BLaER1 (cell line): Measurements from ENCODE around the gene OSER1.

Experiments
- H3K27ac ChIP-seq: shearing (Covaris generic); formaldehyde crosslinking; 2 replicates; pipeline ENCODE4 v1.8.1; 2022
- H3K27me3 ChIP-seq: shearing (Covaris generic); formaldehyde crosslinking; 2 replicates; pipeline ENCODE4 v1.8.1; 2022
- H3K36me3 ChIP-seq: shearing (Covaris generic); formaldehyde crosslinking; 2 replicates; pipeline ENCODE4 v1.8.1; 2022
- H3K4me1 ChIP-seq: shearing (Covaris generic); formaldehyde crosslinking; 2 replicates; pipeline ENCODE4 v1.8.1; 2022
- H3K4me2 ChIP-seq: shearing (Covaris generic); formaldehyde crosslinking; 2 replicates; pipeline ENCODE4 v1.8.1; 2022
- H3K4me3 ChIP-seq: shearing (Covaris generic); formaldehyde crosslinking; 2 replicates; pipeline ENCODE4 v1.8.1; 2022
- H3K9ac ChIP-seq: shearing (Covaris generic); formaldehyde crosslinking; 2 replicates; pipeline ENCODE4 v1.8.1; 2022
- H3K9me3 ChIP-seq: shearing (Covaris generic); formaldehyde crosslinking; 2 replicates; pipeline ENCODE4 v1.8.1; 2022
- H4K20me1 ChIP-seq: shearing (Covaris generic); formaldehyde crosslinking; 2 replicates; pipeline ENCODE4 v1.8.1; 2022
- Cebpa-rat ChIP-seq: shearing (Covaris generic); IDR thresholded peaks from 2 replicates; pipeline ENCODE4 v1.8.1; 2022

Gene OSER1

DNA sequence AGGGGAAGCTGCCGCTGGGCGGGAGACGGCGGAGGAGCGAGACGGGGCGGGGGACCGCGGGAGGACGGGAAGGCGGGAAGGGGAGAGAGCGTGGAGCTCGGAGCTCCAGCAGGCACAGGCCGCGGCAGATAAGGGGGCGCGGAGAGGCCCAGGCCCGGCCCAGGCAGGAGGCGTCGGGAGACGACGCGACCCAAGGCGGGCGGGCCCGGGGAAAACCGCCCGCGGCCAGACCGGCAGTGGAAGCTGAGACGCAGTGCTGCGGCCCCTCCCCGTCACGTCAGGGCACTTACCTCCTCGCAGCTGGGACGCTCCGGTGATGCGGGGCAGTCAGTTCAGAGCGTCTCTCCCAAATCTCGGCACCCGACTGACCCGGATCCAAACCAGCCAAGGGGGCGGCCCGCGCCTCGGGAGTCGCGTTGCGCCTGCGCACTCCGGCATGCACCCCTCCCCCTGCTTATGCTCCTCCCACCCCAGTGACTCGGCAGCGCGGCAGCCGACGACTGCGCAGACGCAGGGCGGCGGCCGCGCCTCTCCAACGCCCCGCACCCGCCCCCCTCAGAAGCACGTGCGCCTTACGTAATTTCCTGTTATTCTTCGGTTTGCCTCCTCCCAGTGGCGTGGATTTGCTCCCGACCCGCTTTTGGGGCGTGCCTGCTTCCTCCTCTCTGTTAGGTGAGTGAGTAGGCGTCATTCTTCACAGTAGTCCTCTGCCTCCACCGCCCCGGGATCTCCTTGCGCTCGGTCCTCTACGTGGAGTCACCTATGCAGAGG, at the start of gene OSER1:
TSS of gene OSER1 (minus strand) at position 366 of the 771 bp plus-strand sequence. CDS start 3,814 bp downstream, outside the sequence.
- Histone ChIP-seq H3K4me3 (peak within 1 kb of the TSS; percentile 95), H3K27me3 (no peaks in the 10 kb centered on the region), H3K9me3 (no peaks in the 10 kb centered on the region), H3K36me3 (peaks cover 10% of the 10 kb centered on the region), H3K4me1 (peaks cover 50% of the 10 kb centered on the region), H3K4me2 (peak within 1 kb of the TSS; percentile 95), H4K20me1 (peaks cover 49% of the 10 kb centered on the region), H3K27ac (peak within 1 kb of the TSS; percentile 93), H3K9ac (peak within 1 kb of the TSS; percentile 96)
- TF ChIP-seq Cebpa-rat: peak; percentile 78

DNA sequence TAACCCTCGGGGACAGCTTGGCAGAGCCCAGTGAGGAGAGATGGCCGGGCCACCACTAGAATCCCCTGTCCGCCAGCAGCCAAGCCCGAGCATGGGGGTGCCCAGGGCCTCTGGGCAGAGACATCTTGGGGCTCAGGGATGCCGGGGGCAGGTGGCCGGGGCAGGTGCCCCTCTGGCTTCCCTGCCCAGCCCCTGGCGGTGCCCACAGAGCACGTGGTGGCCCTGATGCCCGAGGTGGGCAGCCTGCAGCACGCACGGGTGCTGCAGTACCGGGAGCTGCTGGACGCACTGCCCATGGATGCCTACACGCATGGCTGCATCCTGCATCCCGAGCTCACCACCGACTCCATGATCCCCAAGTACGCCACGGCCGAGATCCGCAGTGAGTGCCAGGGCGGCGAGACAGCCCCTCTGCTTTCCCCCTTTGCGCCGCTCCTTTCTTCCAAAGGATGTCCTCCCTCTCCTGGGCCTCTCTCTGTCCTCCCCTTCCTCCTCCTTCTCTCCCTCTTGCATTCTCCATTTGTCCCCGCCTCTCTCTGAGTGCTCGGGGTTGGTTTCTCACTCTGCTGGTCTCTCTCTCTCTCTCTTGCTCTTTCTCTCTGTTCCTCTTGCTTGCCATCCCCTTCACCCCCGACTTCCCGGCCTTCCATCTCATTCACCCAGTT, 47.8 kb upstream of the OSER1 start:
- H3K27me3 ChIP-seq: no peaks in the 10 kb centered on the region
- peaks cover 42% of the 10 kb centered on the region for H4K20me1 ChIP-seq
- no peaks in the 10 kb centered on the region for H3K36me3 ChIP-seq
- H3K9me3 ChIP-seq: no peaks in the 10 kb centered on the region
- H3K27ac ChIP-seq: no peak overlapping the region
- H3K4me2 ChIP-seq: no peak overlapping the region
- H3K9ac ChIP-seq: no peak overlapping the region
- no peak overlapping the region for H3K4me3 ChIP-seq
- no peak for TF ChIP-seq Cebpa-rat
- no peaks in the 10 kb centered on the region for H3K4me1 ChIP-seq

DNA sequence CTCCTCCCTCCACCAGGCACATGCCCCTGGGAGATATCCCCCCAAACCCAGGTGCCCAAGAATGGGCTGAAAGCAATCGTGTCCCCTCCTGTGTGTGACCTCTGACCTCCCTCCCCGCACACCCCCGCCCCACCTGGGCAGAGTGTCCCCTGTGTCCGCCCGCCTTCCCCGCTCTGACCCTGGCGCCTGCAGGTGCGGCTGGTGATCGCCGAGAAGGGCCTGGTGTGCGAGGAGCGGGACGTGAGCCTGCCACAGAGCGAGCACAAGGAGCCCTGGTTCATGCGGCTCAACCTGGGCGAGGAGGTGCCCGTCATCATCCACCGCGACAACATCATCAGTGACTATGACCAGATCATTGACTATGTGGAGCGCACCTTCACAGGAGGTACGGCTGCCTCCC, 46.4 kb upstream of the OSER1 start:
- Histone ChIP-seq H3K4me1 (no peaks in the 10 kb centered on the region), H3K4me3 (no peak overlapping the region), H4K20me1 (peaks cover 38% of the 10 kb centered on the region), H3K36me3 (no peaks in the 10 kb centered on the region), H3K27ac (no peak overlapping the region), H3K9ac (no peak overlapping the region), H3K4me2 (no peak overlapping the region), H3K27me3 (no peaks in the 10 kb centered on the region), H3K9me3 (no peaks in the 10 kb centered on the region)
- no peak for TF ChIP-seq Cebpa-rat

DNA sequence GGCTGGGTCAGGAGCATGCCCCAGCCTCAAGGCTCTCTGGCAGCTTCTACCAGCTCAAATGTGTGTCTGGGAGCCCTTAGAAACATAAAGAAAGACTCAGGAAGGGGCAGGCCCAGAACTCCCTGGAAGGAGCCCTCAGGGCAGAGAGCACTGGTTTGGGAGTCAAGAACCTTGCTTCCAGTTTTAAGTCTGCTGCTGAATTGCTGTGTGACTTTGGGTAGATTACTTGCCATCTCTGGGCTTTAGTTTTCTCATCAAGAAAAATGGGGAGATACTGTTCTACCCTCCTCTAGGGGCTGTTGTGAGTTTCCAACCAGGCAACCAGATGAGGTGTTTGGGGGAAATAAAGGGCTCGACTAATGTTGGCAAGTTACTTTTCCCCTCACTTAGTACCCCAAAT, 45.4 kb upstream of the OSER1 start:
- peaks cover 46% of the 10 kb centered on the region for H4K20me1 ChIP-seq
- H3K9me3 ChIP-seq: no peaks in the 10 kb centered on the region
- no peak overlapping the region for H3K4me3 ChIP-seq
- no peak overlapping the region for H3K9ac ChIP-seq
- no peaks in the 10 kb centered on the region for H3K36me3 ChIP-seq
- no peaks in the 10 kb centered on the region for H3K27me3 ChIP-seq
- H3K4me1 ChIP-seq: no peaks in the 10 kb centered on the region
- H3K27ac ChIP-seq: no peak overlapping the region
- TF ChIP-seq Cebpa-rat: no peak
- H3K4me2 ChIP-seq: no peak overlapping the region

DNA sequence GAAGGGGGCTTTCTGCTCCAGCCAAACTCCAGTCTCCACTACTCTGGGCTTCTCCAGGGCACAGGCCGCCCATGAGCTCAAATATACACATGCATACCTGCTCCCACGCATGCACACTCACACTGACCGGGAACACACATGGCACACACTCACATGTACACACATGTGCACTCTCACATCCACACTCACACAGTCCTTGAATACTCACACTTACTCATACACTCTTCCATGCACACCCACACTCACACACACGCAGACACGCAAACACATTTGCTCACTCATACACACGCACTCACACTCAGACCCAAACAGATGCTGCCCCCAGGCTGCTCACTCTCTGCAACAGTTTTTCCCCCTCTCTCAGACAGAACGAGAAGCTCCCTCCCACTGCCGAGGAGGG, 43.5 kb upstream of the OSER1 start:
- no peak overlapping the region for H3K27ac ChIP-seq
- no peaks in the 10 kb centered on the region for H3K36me3 ChIP-seq
- H4K20me1 ChIP-seq: peaks cover 65% of the 10 kb centered on the region
- H3K27me3 ChIP-seq: no peaks in the 10 kb centered on the region
- no peak overlapping the region for H3K4me3 ChIP-seq
- no peak for TF ChIP-seq Cebpa-rat
- no peak overlapping the region for H3K4me2 ChIP-seq
- no peaks in the 10 kb centered on the region for H3K9me3 ChIP-seq
- no peak overlapping the region for H3K9ac ChIP-seq
- no peaks in the 10 kb centered on the region for H3K4me1 ChIP-seq

DNA sequence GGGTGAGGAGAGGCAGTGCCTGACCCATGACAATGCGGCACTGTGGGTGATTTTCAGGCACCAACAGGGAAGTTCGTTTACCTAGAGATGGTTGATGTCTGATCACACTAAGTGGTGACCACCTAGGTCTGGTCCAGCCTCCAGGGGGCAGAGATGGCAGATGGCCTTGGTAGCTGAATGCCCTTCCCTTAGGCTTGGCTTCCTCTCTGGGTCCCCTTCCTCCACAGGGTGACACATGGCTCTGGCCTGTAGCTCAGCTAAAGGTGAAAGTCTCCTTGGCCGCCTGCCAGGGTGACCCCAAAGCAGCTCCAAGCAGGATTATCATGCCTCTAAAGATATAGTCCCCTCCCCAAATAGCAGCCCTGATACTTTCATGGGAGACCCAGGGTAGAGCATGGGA, 43.0 kb upstream of the OSER1 start:
- H4K20me1 ChIP-seq: peaks cover 70% of the 10 kb centered on the region
- no peak overlapping the region for H3K4me3 ChIP-seq
- no peak overlapping the region for H3K4me2 ChIP-seq
- no peaks in the 10 kb centered on the region for H3K9me3 ChIP-seq
- no peak overlapping the region for H3K27ac ChIP-seq
- no peak for TF ChIP-seq Cebpa-rat
- no peaks in the 10 kb centered on the region for H3K4me1 ChIP-seq
- no peak overlapping the region for H3K9ac ChIP-seq
- H3K27me3 ChIP-seq: no peaks in the 10 kb centered on the region
- no peaks in the 10 kb centered on the region for H3K36me3 ChIP-seq

DNA sequence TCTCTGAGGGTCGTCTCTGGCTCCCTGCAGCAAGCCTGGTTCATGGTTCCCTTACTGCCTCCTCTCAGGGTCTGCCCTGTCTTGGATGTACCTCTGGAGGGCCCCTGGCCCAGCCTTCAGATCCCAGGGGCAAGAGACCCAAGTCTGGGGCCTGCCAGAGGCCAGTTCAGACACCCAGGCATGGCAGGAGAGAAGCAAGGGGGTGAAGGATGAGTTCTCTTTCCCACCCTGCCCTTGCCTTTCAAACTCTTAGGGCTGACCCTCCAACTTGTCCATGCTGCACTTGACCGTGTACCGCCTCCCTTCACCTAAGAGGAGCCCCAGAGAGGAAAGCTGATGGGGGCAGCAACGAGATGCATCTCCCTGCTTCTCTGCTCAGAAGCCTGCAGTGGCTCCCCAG, 40.7 kb upstream of the OSER1 start:
- Histone ChIP-seq H3K9ac (no peak overlapping the region), H3K27ac (no peak overlapping the region), H3K4me3 (no peak overlapping the region), H3K4me2 (no peak overlapping the region), H3K36me3 (no peaks in the 10 kb centered on the region), H4K20me1 (peaks cover 75% of the 10 kb centered on the region), H3K27me3 (no peaks in the 10 kb centered on the region), H3K9me3 (no peaks in the 10 kb centered on the region), H3K4me1 (no peaks in the 10 kb centered on the region)
- no peak for TF ChIP-seq Cebpa-rat

DNA sequence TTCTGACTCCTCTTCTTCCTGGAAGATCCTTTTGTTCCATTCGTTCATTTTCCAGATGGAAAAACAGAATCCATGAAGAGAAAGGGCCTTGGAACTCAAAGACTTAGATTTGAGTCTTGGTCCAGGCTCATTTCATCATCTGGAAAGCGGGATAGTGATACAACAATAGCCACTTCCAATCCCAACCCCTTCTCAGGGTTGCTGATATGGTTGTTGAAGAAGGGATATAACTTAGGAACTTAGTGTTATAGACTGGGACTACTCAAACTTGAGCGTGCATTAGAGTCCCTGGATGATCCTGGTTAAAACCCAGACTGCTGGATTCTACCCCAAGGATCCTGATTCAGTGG, 37.8 kb upstream of the OSER1 start:
- Histone ChIP-seq H3K27ac (no peak overlapping the region), H3K4me2 (no peak overlapping the region)
- no peak for TF ChIP-seq Cebpa-rat

DNA sequence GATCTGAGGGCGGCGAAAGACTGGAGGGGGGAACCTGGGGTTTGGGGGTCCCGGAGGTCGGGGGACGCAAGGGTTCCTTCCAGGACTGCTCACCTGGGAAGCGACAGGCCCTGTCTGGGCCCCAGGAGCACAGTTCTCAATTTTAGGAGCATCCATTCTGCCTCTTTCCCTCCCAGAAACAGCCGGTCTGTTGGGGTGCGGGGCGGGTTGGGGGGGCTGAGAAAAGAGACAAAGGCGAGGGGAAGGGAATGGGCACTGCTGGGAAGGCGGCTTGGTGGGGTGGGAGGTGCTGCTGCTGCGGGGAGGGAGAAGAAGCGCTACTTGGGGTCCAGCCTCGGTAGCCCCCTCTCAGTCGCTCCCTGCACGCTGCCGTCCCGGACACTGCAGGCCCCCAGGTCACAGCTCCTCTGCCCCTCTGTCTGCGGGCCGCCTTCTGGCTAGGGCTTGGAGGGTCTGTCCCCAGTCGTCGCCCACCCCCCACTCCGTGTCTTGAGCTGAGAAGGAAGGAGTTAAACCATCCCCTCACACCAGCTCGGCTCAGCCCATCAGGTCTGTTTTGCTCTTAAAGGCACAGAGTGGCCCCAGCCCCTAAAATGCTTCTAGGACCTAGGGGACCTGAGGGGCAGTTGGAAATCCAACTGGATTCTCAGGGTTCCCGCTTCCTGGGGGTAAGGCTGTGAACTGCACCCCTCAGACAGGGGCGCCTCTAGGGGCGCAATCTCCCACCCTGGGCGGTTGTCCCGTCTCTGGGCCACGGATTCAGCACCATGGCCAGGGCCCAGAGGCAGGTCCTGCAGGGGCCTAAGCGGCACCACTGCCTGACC, 37.2 kb upstream of the OSER1 start:
- H3K4me1 ChIP-seq: no peaks in the 10 kb centered on the region
- H4K20me1 ChIP-seq: peaks cover 60% of the 10 kb centered on the region
- H3K4me2 ChIP-seq: no peak overlapping the region
- H3K4me3 ChIP-seq: no peak overlapping the region
- H3K36me3 ChIP-seq: no peaks in the 10 kb centered on the region
- no peak overlapping the region for H3K9ac ChIP-seq
- no peaks in the 10 kb centered on the region for H3K9me3 ChIP-seq
- H3K27ac ChIP-seq: no peak overlapping the region
- no peak for TF ChIP-seq Cebpa-rat
- no peaks in the 10 kb centered on the region for H3K27me3 ChIP-seq

More for the DNA sequence above, 37.8 kb upstream of the OSER1 start:
- Histone ChIP-seq H3K36me3 (no peaks in the 10 kb centered on the region), H3K4me1 (no peaks in the 10 kb centered on the region), H4K20me1 (peaks cover 62% of the 10 kb centered on the region), H3K9me3 (no peaks in the 10 kb centered on the region), H3K27me3 (no peaks in the 10 kb centered on the region), H3K4me3 (no peak overlapping the region), H3K9ac (no peak overlapping the region)

DNA sequence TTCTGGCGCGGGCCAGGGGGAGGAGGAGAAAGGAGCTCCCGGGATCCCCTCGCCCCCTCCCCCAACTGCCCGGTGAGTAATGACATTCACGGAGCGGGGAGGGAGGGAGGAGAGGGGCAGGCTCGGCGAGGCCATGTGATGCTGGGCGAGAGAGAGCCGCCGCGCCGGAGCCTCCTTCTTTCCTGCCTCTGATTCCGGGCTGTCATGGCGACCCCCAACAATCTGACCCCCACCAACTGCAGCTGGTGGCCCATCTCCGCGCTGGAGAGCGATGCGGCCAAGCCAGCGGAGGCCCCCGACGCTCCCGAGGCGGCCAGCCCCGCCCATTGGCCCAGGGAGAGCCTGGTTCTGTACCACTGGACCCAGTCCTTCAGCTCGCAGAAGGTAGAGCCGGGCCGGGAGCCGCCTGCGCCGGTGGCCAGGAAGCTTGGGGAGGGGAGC, 36.6 kb upstream of the OSER1 start, which contains the start of gene GDAP1L1:
TSS of gene GDAP1L1 (plus strand) at position 178 of the 441 bp plus-strand sequence. CDS start at position 205, 27 bp downstream.
- Histone ChIP-seq H3K9me3 (no peaks in the 10 kb centered on the region), H3K4me1 (no peaks in the 10 kb centered on the region), H3K27me3 (no peaks in the 10 kb centered on the region), H3K27ac (no peak within 1 kb of the TSS), H3K9ac (no peak within 1 kb of the TSS), H3K4me2 (no peak within 1 kb of the TSS), H3K4me3 (no peak within 1 kb of the TSS), H4K20me1 (peaks cover 60% of the 10 kb centered on the region), H3K36me3 (no peaks in the 10 kb centered on the region)
- TF ChIP-seq Cebpa-rat: no peak
